ENCODE data around the gene XPC.
"Not testable (repeated sequence)": the region's sequence is repeated elsewhere in the genome, so short reads cannot be mapped to it uniquely, and the experiment has no call there.

The XPC gene

GRCh38 chr3:14120111-14120920 lies 58.1 kb downstream of the XPC start:
- FAIRE-seq (no peak), DNase-seq (ENCODE audit: insufficient read length) (no peak)
- TF ChIP-seq POLR2A (IDR thresholded peaks at IDR 0.05; ENCODE audit: low read depth, low read length): no peak
- TF ChIP-seq POLR2AphosphoS5 (IDR thresholded peaks at IDR 0.05; ENCODE audit: low read depth, low read length): no peak
- no peak for TF ChIP-seq TAF1 (IDR thresholded peaks at IDR 0.05; ENCODE audit: borderline replicate concordance, low read depth, low read length)

- FAIRE-seq (no peak), DNase-seq (ENCODE audit: insufficient read length) (no peak)
- no peak for TF ChIP-seq POLR2AphosphoS5 (IDR thresholded peaks at IDR 0.05; ENCODE audit: low read depth, low read length)
- TF ChIP-seq TAF1 (IDR thresholded peaks at IDR 0.05; ENCODE audit: borderline replicate concordance, low read depth, low read length): no peak
- no peak for TF ChIP-seq POLR2A (IDR thresholded peaks at IDR 0.05; ENCODE audit: low read depth, low read length)
Observed at GRCh38 chr3:14119651-14120050, 58.8 kb downstream of the XPC start.

- no peak for FAIRE-seq
- no peak for DNase-seq (ENCODE audit: insufficient read length)
- TF ChIP-seq POLR2A (IDR thresholded peaks at IDR 0.05; ENCODE audit: low read depth, low read length) (no peak), TAF1 (IDR thresholded peaks at IDR 0.05; ENCODE audit: borderline replicate concordance, low read depth, low read length) (no peak), POLR2AphosphoS5 (IDR thresholded peaks at IDR 0.05; ENCODE audit: low read depth, low read length) (no peak)
Observed at GRCh38 chr3:14118400-14119381, 59.7 kb downstream of the XPC start.

GRCh38 chr3:14117468-14118399 lies 60.7 kb downstream of the XPC start:
- FAIRE-seq (no peak), DNase-seq (ENCODE audit: insufficient read length) (no peak)
- no peak for TF ChIP-seq POLR2AphosphoS5 (IDR thresholded peaks at IDR 0.05; ENCODE audit: low read depth, low read length)
- no peak for TF ChIP-seq TAF1 (IDR thresholded peaks at IDR 0.05; ENCODE audit: borderline replicate concordance, low read depth, low read length)

GRCh38 chr3:14113965-14114635 lies 64.3 kb downstream of the XPC start:
- TF ChIP-seq POLR2AphosphoS5 (IDR thresholded peaks at IDR 0.05; ENCODE audit: low read depth, low read length): no peak
- TF ChIP-seq POLR2A (IDR thresholded peaks at IDR 0.05; ENCODE audit: low read depth, low read length): no peak
- no peak for TF ChIP-seq TAF1 (IDR thresholded peaks at IDR 0.05; ENCODE audit: borderline replicate concordance, low read depth, low read length)
- FAIRE-seq (no peak), DNase-seq (ENCODE audit: insufficient read length) (no peak)

- FAIRE-seq (no peak), DNase-seq (ENCODE audit: insufficient read length) (no peak)
- TF ChIP-seq POLR2AphosphoS5 (IDR thresholded peaks at IDR 0.05; ENCODE audit: low read depth, low read length): no peak
- TF ChIP-seq TAF1 (IDR thresholded peaks at IDR 0.05; ENCODE audit: borderline replicate concordance, low read depth, low read length): no peak
- no peak for TF ChIP-seq POLR2A (IDR thresholded peaks at IDR 0.05; ENCODE audit: low read depth, low read length)
Observed at GRCh38 chr3:14110699-14111098, 67.7 kb downstream of the XPC start.

GRCh38 chr3:14109821-14110220 lies 68.6 kb downstream of the XPC start:
- FAIRE-seq; DNase-seq (ENCODE audit: insufficient read length): not testable (repeated sequence)

GRCh38 chr3:14097616-14098391 lies 80.6 kb downstream of the XPC start:
- DNase-seq (ENCODE audit: insufficient read length) (no peak), FAIRE-seq (no peak)
- TF ChIP-seq POLR2A (IDR thresholded peaks at IDR 0.05; ENCODE audit: low read depth, low read length) (no peak), TAF1 (IDR thresholded peaks at IDR 0.05; ENCODE audit: borderline replicate concordance, low read depth, low read length) (no peak), POLR2AphosphoS5 (IDR thresholded peaks at IDR 0.05; ENCODE audit: low read depth, low read length) (no peak)

- FAIRE-seq (no peak), DNase-seq (ENCODE audit: insufficient read length) (no peak)
- no peak for TF ChIP-seq TAF1 (IDR thresholded peaks at IDR 0.05; ENCODE audit: borderline replicate concordance, low read depth, low read length)
- TF ChIP-seq POLR2AphosphoS5 (IDR thresholded peaks at IDR 0.05; ENCODE audit: low read depth, low read length): no peak
- TF ChIP-seq POLR2A (IDR thresholded peaks at IDR 0.05; ENCODE audit: low read depth, low read length): no peak
Observed at GRCh38 chr3:14096742-14097141, 81.7 kb downstream of the XPC start.

All from GM12892 (cell line).